Superior temporal gyrus (tissue), 1 donor: ENCODE results near the gene OTOP3.

Experiments used
- DNase-seq: peaks from one replicate; pipeline ENCODE4 v3.0.0-alpha.2; 2016; ENCODE audit errors: extremely low spot score

OTOP3 gene

DNA sequence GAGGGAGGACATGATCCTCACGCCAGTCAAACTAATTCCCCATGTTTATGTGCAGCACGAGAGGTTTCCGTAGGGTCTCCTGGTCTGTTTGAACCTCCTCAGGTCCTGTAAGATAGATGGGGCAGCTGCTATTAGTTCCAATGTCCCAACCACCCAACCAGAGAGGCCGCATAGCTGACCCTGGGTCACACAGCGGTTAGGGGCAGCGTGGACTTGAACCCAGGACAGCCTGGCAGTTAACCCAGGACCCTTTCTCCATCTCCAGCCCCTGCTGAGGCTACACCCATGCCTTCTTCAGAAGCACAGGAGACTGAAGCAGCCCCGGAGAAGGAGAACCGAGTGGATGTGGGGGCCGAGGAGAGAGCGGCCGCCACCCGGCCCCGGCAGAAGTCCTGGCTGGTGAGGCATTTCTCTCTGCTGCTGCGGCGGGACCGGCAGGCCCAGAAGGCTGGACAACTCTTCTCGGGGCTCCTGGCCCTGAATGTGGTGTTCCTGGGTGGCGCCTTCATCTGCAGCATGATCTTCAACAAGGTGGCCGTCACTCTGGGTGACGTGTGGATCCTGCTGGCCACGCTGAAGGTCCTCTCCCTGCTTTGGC lies 5.5 kb downstream of the OTOP3 start:
- no peak for DNase-seq

GRCh38 chr17:74943808-74944522 lies 8.3 kb downstream of the OTOP3 start:
- DNase-seq = no peak

- DNase-seq = no peak
Measured at GRCh38 chr17:74945543-74945942, 9.8 kb downstream of the OTOP3 start.

DNA sequence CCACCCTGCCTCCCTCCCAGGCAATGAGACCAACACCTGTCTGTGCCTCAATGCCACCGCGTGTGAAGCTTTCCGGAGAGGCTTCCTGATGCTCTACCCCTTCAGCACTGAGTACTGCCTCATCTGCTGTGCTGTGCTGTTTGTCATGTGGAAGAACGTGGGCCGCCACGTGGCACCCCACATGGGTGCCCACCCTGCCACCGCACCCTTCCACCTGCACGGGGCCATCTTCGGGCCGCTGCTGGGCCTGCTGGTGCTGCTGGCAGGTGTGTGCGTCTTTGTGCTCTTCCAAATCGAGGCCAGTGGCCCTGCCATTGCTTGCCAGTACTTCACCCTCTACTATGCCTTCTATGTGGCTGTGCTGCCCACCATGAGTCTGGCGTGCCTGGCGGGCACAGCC lies 10.9 kb downstream of the OTOP3 start:
- DNase-seq = no peak

- DNase-seq = no peak
Measured at GRCh38 chr17:74947041-74947754, 11.5 kb downstream of the OTOP3 start.

DNA sequence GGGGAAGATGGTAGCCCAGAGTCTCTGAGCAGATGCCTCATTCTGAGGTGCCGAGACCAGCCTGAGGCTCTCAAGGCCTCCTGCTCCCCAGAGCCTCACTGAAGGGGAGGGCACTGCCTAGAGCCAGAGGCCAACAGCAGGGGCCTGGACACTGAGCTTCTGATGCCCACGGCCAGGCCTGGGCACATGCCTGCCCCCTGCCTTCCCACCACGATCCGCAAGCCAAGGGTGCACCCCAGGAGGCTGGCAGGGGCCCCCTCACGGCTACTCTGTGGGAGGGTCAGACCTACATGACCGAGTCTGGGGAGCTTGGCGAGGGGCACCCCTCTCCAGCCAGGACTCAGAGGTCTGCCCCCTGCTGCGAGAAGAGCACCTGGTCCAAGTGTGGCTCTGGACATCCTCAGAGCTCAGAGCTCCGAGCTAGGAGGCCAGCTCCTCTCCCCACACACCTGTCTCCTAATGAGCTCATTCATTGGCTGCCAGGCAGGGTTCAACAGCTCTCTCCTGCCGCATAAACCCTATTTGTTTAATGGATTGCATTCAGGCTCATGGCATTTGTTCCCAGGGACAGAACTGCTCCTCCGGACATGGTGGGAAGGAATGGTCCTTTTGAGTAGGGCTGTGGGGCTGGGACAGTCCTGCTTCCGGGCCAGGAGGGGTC lies 13.9 kb downstream of the OTOP3 start:
- DNase-seq = no peak

DNA sequence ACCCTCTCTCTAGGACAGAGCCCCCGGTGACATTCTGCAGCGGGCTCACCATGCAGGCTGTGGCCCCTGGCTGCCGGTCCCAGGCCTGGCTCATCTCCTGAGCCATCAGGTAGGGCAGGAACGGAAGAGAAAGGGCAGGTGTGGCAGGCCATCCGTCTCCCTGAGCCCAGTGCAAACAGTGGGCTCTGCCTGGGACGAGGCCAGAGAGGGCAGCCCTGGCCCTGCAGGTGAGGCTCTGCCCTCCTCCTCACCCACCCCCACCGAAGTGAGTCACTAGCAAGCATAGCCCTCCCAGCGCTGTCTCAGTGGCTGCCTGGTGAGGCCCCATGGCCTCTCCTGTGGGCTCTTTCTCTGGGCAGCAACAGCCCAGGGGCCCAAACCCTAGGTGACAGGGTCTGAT lies 14.5 kb downstream of the OTOP3 start:
- DNase-seq = no peak

GRCh38 chr17:74951065-74951464 lies 15.4 kb downstream of the OTOP3 start:
- no peak for DNase-seq

DNA sequence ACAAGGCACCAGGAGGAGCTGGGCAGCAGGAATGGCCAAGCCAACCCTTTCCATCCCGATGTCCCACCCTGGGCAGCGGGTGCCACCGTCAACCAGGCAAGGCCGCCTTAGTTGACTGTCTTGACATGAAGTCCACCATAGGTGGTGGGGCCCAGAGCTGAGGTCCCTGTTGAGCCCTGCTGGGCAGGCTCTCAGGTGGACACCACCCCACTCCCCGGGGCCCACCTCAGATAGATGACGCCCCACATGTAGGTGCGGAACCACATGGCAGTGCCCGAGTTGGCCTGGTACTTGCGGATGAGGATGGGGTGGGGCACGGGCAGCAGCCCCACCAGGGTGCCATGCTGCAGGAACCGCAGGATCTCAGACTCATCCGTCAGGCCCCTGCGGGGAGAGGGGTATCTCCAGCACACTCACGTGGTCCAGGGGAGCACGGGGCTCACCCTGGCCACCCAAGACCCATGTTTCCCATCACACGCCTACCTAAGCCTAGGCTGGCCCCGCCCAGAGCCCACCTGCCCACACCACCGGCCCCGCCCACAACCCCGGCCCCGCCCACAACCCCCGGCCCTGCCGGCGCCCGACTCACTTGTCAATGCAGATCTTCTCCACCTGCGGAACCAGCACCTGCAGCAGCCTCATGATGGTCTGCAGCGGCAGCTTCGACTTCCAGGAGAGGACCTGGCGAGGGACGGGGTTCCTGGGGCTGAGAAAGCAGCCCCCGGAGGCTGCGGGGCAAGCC lies 16.2 kb downstream of the OTOP3 start:
- no peak for DNase-seq

DNA sequence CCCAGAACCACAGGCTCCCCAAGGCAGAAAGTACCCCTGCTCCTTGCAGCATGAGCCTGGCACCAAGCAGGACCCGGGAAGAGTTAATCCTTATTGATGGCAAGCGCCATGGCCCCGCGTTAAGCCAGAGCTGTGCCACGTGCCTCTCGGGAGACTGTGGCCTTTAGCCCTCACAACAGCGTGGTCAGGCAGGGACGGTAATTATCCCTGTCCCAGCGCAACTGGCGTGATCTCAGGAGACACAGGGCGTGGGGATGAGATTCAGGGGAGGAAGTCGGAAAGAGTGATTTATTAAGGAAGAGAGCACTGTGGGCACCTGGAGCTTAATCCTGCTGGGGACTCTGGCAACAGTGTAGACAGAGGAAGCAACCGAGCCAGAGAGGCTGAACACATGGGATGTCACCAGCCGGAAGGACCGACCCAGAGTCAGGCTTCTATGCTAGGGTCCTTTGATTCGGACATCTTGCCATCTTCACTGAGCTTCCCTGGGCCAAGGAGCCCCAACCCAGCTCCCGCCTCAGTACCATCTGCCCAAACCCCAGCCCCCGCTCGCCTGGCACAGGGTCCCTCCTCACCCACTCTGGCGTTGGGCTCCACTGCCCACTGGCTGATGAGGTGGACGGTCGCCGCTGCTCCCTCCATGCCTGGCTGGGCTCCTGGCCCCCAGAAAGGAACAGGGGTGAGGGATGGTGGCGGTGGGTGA lies 16.9 kb downstream of the OTOP3 start:
- DNase-seq = no peak

DNA sequence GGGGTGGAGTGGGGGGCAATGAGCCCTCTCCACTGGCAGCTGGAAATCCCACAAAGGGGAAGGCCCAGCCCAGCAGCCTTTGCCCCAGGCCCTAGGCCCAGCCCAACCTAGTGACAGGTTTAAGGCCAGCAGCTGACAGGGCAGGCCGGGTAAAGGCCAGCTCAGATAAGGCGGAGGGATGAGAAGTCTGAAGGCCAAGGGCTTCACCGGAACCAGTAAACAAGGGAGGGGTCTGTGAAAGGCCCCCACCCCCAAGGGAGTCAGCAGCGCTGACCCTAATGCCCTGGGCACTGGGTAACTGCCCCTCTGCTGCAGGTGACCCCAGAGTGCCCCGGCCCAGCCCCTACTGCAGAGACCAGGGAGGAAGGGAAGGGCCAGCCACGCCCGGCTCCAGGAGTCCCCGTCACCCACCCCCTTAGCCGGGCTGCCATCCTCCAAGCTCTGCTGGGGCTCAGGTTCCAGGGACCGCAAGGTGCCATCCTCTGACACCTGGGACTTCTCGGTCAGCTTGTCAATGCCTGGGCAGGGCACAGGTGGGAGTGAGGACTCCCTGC lies 17.5 kb downstream of the OTOP3 start:
- DNase-seq = no peak

- no peak for DNase-seq
Measured at GRCh38 chr17:74954115-74954514, 18.4 kb downstream of the OTOP3 start.

DNA sequence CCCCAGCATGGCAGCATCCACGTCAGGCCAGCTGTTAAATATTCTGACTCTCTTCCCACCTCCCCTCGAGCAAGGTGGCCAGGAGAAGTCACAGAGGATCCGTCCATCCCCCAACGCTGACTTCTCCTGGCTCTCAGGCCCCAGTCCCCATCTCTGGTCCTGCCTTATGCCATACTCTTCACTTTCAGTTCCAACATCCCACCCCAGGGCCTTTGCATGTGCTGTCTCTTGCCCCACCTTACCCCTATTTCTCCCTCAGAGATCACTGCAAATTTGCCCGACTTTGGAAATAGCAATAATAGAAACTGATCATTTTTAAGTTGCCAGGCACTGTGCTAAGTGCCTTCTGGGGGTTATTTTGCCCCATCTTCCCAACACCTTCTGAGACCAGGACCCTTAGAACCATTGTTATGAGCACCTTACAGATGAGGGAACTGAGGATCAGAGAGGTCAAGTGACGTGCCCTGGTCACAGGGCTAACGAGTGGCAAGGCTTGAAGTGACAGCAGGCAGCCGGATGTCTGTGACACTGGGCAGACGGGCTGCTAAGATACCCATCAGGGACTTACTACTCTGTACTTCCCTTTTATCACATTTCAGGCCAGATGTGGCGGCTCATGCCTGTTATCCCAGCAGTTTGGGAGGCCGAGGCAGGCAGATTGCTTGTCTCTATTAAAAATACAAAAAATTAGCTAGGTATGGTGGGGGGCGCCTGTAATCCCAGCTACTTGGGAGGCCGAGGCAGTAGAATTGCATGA lies 19.1 kb downstream of the OTOP3 start:
- DNase-seq = no peak

- no peak for DNase-seq
Measured at GRCh38 chr17:74956093-74956492, 20.4 kb downstream of the OTOP3 start.

DNA sequence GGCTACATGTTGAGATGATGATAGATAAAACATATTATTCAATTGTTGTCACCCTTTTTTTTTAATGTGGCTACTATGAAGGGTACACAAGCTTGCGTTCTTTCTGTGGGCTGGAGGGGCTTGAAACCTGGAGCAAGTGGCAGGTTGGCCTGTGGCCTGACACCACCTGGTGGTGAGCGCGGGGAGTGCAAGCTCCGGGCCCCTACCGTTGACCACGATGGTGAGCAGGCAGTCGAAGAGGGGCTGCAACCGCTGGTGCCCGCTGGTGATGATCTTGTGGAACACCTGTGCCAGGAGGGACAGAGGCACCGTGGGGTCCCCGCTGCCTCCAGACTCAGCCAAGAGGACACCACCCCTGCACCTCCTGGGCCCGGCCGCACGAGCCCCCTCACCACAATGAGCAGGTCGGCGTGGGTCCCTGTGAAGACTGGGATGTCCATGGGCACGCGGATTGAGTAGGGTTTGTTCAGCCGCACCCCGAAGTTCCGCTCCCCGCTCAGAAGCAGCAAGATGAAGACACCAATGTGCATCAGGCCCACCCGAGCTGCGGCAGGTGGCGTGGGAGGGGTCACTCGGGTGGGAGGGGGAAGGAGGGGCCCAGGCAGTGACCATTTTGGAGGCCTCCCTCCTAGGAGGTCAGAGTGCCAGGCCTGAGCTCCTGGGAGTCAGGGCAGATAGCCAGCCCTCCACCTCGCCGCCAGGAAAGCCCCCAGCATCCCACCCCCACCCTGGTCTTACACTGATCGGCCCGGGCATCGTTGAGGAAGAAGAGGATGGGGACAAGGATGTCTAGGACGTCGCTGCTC lies 22.4 kb downstream of the OTOP3 start:
- DNase-seq = peak; percentile 74

DNA sequence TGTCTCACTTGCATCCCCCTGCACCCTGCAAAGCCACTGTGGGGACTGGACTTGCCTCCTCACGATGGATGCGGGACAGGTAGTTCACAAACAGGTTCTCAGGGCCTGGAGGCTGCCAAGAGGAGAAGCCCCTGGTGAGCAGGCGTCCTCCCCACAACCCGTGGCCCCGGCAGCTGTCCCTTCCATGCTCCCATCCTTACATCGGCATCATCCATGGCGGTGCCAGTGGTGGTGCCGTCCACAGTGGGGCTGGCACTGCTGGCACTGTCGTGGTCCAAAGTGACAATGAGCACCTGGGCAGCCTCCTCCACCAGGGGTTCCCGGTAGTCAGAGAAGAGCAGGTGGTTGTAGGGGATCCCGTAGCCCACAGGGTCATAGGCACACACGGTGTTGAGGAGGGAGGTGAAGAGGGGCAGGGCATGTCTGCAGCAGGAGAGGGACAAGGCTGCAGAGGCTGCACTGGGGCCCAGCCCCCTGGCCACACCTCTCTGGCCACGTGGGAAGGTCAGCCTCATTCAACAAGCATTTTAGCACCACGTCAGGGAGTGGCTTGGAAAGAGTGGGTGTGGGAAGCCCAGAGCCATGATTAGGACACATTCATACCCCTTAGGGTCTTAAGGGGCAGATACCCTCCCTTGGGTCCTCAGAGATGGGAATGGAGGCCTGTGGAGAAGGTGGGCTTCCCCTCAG lies 24.3 kb downstream of the OTOP3 start:
- DNase-seq = no peak

GRCh38 chr17:74960570-74961342 lies 25.1 kb downstream of the OTOP3 start:
- DNase-seq = no peak
